Cerebellar cortex (tissue), 1 donor: ENCODE data around the gene HOXD8.

ENCODE experiments used
- DNase-seq: peaks from one replicate; pipeline ENCODE4 v3.0.0-alpha.2; 2015; ENCODE audit warnings: low spot score

HOXD8 gene

GRCh38 chr2:176174824-176175708 is 45.6 kb downstream of the HOXD8 start:
- no peak for DNase-seq

GRCh38 chr2:176175709-176176607 is 46.5 kb downstream of the HOXD8 start:
- no peak for DNase-seq

GRCh38 chr2:176177580-176178037 is 48.1 kb downstream of the HOXD8 start:
- DNase-seq, result no peak

- DNase-seq, result no peak
These were observed 48.7 kb downstream of the HOXD8 start for GRCh38 chr2:176178038-176178756.

GRCh38 chr2:176178757-176179295 is 49.3 kb downstream of the HOXD8 start:
- no peak for DNase-seq

DNA sequence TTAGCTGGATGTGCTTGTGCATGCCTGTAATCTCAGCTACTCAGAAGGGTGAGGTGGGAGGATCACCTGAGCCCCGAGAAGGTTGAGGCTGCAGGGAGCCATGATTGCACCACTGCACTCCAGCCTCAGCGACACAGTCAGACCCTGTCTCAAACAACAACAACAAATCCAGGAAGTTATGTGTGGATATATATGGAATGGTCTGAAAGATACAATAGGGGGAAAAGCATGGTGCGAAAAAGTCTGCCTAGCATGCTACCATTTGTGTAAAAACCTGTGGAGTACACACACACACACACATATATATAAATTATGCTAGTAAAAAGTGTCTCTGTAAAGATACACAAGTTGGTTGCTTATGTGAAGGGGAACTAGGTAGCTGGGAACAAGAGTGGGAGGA is 52.0 kb downstream of the HOXD8 start:
- DNase-seq, result no peak
